K562 (cell line): ENCODE measurements around the gene RSU1. TPM values are rescaled to one million over a fixed set of nuclear protein-coding genes. Genes with fewer than 3 reads are reported as not detected.

ENCODE experiments used
- CUX1 ChIP-seq: fragments of 200-800 bp; sonication (Bioruptor generic); IDR thresholded peaks from 2 replicates; pipeline ENCODE4 v1.6.1; 2016; ENCODE audit warnings: missing genetic modification characterization, missing compliant biosample characterization
- DIDO1 ChIP-seq: fragments of 450-650 bp; IDR thresholded peaks from 2 replicates; pipeline ENCODE4 v1.6.1; 2016; ENCODE audit warnings: low read depth, missing biosample characterization, missing genetic modification characterization
- HMBOX1 ChIP-seq: sonication (generic); IDR thresholded peaks from 2 replicates; pipeline ENCODE4 v1.6.1; 2016
- MBD2 ChIP-seq: sonication (generic); IDR thresholded peaks from 2 replicates; pipeline ENCODE4 v1.6.1; 2016; ENCODE audit warnings: low read depth, borderline replicate concordance
- PRMT5 ChIP-seq: sonication (generic); formaldehyde crosslinking; IDR thresholded peaks from 2 replicates; pipeline ENCODE4 v1.5.0; 2020; ENCODE audit warnings: missing genetic modification reagents
- SNAPC5 ChIP-seq: fragments of 250-450 bp; sonication (Bioruptor Pico); IDR thresholded peaks from 2 replicates; pipeline ENCODE4 v1.8.0; 2021; ENCODE audit warnings: moderate library complexity, mild to moderate bottlenecking, inconsistent platforms
- ZBTB43 ChIP-seq: sonication (generic); formaldehyde crosslinking; IDR thresholded peaks from 2 replicates; pipeline ENCODE4 v1.8.0; 2023; ENCODE audit warnings: mild to moderate bottlenecking, missing genetic modification reagents
- ZNF253 ChIP-seq: fragments of 250-450 bp; sonication (Bioruptor Pico); conservative IDR thresholded peaks from 2 replicates; pipeline ENCODE4 v1.6.1; 2021; ENCODE audit warnings: mild to moderate bottlenecking
- ZNF280B ChIP-seq: fragments of 250-450 bp; sonication (Bioruptor Pico); IDR thresholded peaks from 2 replicates; pipeline ENCODE4 v1.5.1; 2021; ENCODE audit warnings: mild to moderate bottlenecking
- polyA plus RNA-seq, 8 experiments: library from polyadenylated mRNA; depleted of rRNA in 4 of 8; stranded (reverse) in 5 of 8; unstranded in 3 of 8; fragments of >200 nt; fragmentation: Nextera tagmentation in 2 of 8; fragmentation: Illumina TruSeq in 1 of 8; extraction: Ambion mirVana in 2 of 8; extraction: Trizol in 1 of 8; gene quantifications; 2 replicates each; pipeline versions ENCODE4 v1.2.1 to v1.2.3, GENCODE V29; 2011 to 2014; ENCODE audit warnings: inconsistent platforms in 1 of 8, missing spikeins in 1 of 8
- total RNA-seq, 7 experiments: library from RNA; depleted of rRNA in 6 of 7; stranded (reverse); fragments of >200 nt in 6 of 7; fragmentation: Illumina TruSeq in 2 of 7; extraction: Trizol in 2 of 7; gene quantifications; 2 replicates each; pipeline versions ENCODE4 v1.2.1 to v1.2.3, GENCODE V29; 2011 to 2021; ENCODE audit warnings: low replicate concordance in 1 of 7

RSU1 gene
- total and polyA plus RNA-seq, 9 of the 15 experiments (the other 6 are each of a cell fraction or from before 2014, with no cell fraction given) = 18.8 to 67.3 (median 31.5) TPM

- TF ChIP-seq HMBOX1 (no peak), ZNF253 (CRISPR knock-in tag) (no peak), SNAPC5 (CRISPR knock-in tag) (no peak), MBD2 (no peak), PRMT5 (CRISPR knock-in tag) (no peak), CUX1 (no peak), ZNF280B (CRISPR knock-in tag) (no peak), DIDO1 (no peak), ZBTB43 (CRISPR knock-in tag) (no peak)
- TF ChIP-seq, all 486 proteins: peak for 0
These were observed 28.0 kb upstream of the RSU1 start (continued) for GRCh38 chr10:16845248-16845647.
